WTC11 (cell line): Measurements from ENCODE around the gene EPN3. TPM values are rescaled to one million over a fixed set of nuclear protein-coding genes. Genes with fewer than 3 reads are reported as not detected.

ENCODE experiments used
- ATAC-seq: fragments of 200-7000 bp; cut with Tn5 transposase; 2 replicates; pipeline ENCODE4 v1.10.0; 2021; ENCODE audit warnings: mild to moderate bottlenecking, moderate library complexity
- CTCF ChIA-PET: fragments of 300-600 bp; sonication (Branson Sonifier 250); formaldehyde crosslinking; loops from one replicate; lab custom pipeline; 2021; ENCODE audit warnings: antibody characterized with exemption; lab: Charles Lee
- POLR2A ChIA-PET: fragments of 350-600 bp; sonication (Branson Sonifier 250); formaldehyde crosslinking; loops from one replicate; lab custom pipeline; 2021; ENCODE audit warnings: antibody characterized with exemption; lab: Charles Lee
- DNase-seq: peaks from one replicate; pipeline ENCODE4 v3.0.0; 2021; ENCODE audit warnings: low spot score
- H3K27ac Mint-ChIP-seq: 2 replicates; pipeline ENCODE4 v1.8.0; 2021; ENCODE audit warnings: mixed read lengths
- H3K27me3 Mint-ChIP-seq: 2 replicates; pipeline ENCODE4 v1.8.0; 2021; ENCODE audit warnings: low read depth, mild to moderate bottlenecking, moderate library complexity, mixed read lengths
- H3K36me3 Mint-ChIP-seq: 2 replicates; pipeline ENCODE4 v1.8.0; 2021; ENCODE audit warnings: mixed read lengths
- H3K4me1 Mint-ChIP-seq: 2 replicates; pipeline ENCODE4 v1.8.0; 2022; ENCODE audit warnings: mixed read lengths
- H3K4me3 Mint-ChIP-seq: 2 replicates; pipeline ENCODE4 v1.8.0; 2021; ENCODE audit warnings: mild to moderate bottlenecking, moderate library complexity, mixed read lengths
- H3K9me3 Mint-ChIP-seq: 2 replicates; pipeline ENCODE4 v1.8.0; 2021; ENCODE audit warnings: mixed read lengths
- ATF3 ChIP-seq: sonication (generic); formaldehyde crosslinking; conservative IDR thresholded peaks from 2 replicates; pipeline ENCODE4 v1.8.1; 2022; ENCODE audit warnings: mild to moderate bottlenecking, missing genetic modification reagents
- E2F5 ChIP-seq: sonication (generic); formaldehyde crosslinking; IDR thresholded peaks from 2 replicates; pipeline ENCODE4 v1.8.1; 2022; ENCODE audit warnings: mild to moderate bottlenecking, moderate library complexity, missing genetic modification reagents
- EMX1 ChIP-seq: fragments of 250-450 bp; sonication (Bioruptor Pico); IDR thresholded peaks from 2 replicates; pipeline ENCODE4 v1.8.0; 2021; ENCODE audit warnings: mild to moderate bottlenecking
- ESRRA ChIP-seq: sonication (generic); formaldehyde crosslinking; IDR thresholded peaks from 2 replicates; pipeline ENCODE4 v1.8.1; 2022; ENCODE audit warnings: mild to moderate bottlenecking, missing genetic modification reagents, borderline replicate concordance
- HMGA2 ChIP-seq: fragments of 250-450 bp; sonication (Bioruptor Pico); IDR thresholded peaks from 2 replicates; pipeline ENCODE4 v1.4.0; 2021; ENCODE audit warnings: mild to moderate bottlenecking, moderate library complexity
- JUN ChIP-seq: sonication (generic); formaldehyde crosslinking; IDR thresholded peaks from 2 replicates; pipeline ENCODE4 v1.8.0; 2023; ENCODE audit warnings: mild to moderate bottlenecking, missing genetic modification reagents
- OVOL2 ChIP-seq: fragments of 250-450 bp; sonication (Bioruptor Pico); IDR thresholded peaks from 2 replicates; pipeline ENCODE4 v1.9.0; 2021; ENCODE audit warnings: mild to moderate bottlenecking, borderline replicate concordance
- PRDM15 ChIP-seq: sonication (generic); formaldehyde crosslinking; IDR thresholded peaks from 2 replicates; pipeline ENCODE4 v1.8.0; 2022; ENCODE audit warnings: missing genetic modification reagents
- PRRX2 ChIP-seq: fragments of 250-450 bp; sonication (Bioruptor Pico); IDR thresholded peaks from 2 replicates; pipeline ENCODE4 v1.8.0; 2021; ENCODE audit warnings: mild to moderate bottlenecking
- RELA ChIP-seq: sonication (generic); formaldehyde crosslinking; IDR thresholded peaks from 2 replicates; pipeline ENCODE4 v1.8.1; 2022; ENCODE audit warnings: missing genetic modification reagents, mild to moderate bottlenecking, borderline replicate concordance
- SOX15 ChIP-seq: fragments of 250-450 bp; sonication (Bioruptor Pico); IDR thresholded peaks from 2 replicates; pipeline ENCODE4 v1.9.0; 2021; ENCODE audit warnings: mild to moderate bottlenecking
- ZBTB43 ChIP-seq: sonication (generic); formaldehyde crosslinking; IDR thresholded peaks from 2 replicates; pipeline ENCODE4 v1.8.1; 2023; ENCODE audit warnings: mild to moderate bottlenecking, missing genetic modification reagents
- ZNF219 ChIP-seq: sonication (generic); formaldehyde crosslinking; IDR thresholded peaks from 2 replicates; pipeline ENCODE4 v1.8.0; 2023; ENCODE audit warnings: missing genetic modification reagents, mild to moderate bottlenecking, borderline replicate concordance
- ZNF396 ChIP-seq: fragments of 250-450 bp; sonication (Bioruptor Pico); IDR thresholded peaks from 2 replicates; pipeline ENCODE4 v1.8.0; 2021; ENCODE audit warnings: mild to moderate bottlenecking, moderate library complexity, borderline replicate concordance
- ZNF423 ChIP-seq: fragments of 250-450 bp; sonication (Bioruptor Pico); IDR thresholded peaks from 2 replicates; pipeline ENCODE4 v2.1.2; 2022; ENCODE audit warnings: mild to moderate bottlenecking, moderate library complexity
- ZNF425 ChIP-seq: fragments of 250-450 bp; sonication (Bioruptor Pico); conservative IDR thresholded peaks from 2 replicates; pipeline ENCODE4 v1.9.0; 2021; ENCODE audit warnings: mild to moderate bottlenecking
- total RNA-seq: library from RNA; stranded (reverse); gene quantifications from 3 replicates; pipeline ENCODE4 v1.2.3, GENCODE V29; 2021

Gene EPN3
- total RNA-seq, 1 experiment from 2014 or later, result 8.8 TPM

- no peak for TF ChIP-seq ZNF425 (CRISPR knock-in tag)
- no peak for TF ChIP-seq ZNF423 (CRISPR knock-in tag)
- no peak for TF ChIP-seq SOX15 (CRISPR knock-in tag)
These were observed 53.4 kb downstream of the EPN3 start (continued) for GRCh38 chr17:50585891-50586290.

GRCh38 chr17:50586421-50587247, 54.1 kb downstream of the EPN3 start:
- POLR2A ChIA-PET, result no interaction called here
- Mint-ChIP-seq H3K4me3 (no peak overlapping the region), H3K36me3 (no peaks in the 10 kb centered on the region), H3K27me3 (no peaks in the 10 kb centered on the region)
- peak; percentile 35 for ATAC-seq
- TF ChIP-seq OVOL2 (CRISPR knock-in tag) (no peak), ESRRA (CRISPR knock-in tag) (no peak), ZBTB43 (CRISPR knock-in tag) (no peak), ZNF219 (CRISPR knock-in tag) (no peak), PRRX2 (CRISPR knock-in tag) (no peak), E2F5 (no peak), JUN (CRISPR knock-in tag) (no peak), EMX1 (no peak), RELA (CRISPR knock-in tag) (no peak), PRDM15 (CRISPR knock-in tag) (no peak), HMGA2 (CRISPR knock-in tag) (no peak), ZNF396 (CRISPR knock-in tag) (no peak), ATF3 (CRISPR knock-in tag) (no peak)
- TF ChIP-seq, all 79 proteins: peak for 0
- peaks cover 18% of the 10 kb centered on the region for H3K4me1 Mint-ChIP-seq
- CTCF ChIA-PET, result interaction anchor here (0.7 to 5.0 kb wide), 4 partner anchors 11 to 107 kb away, joined by 3 to 26 read pairs (median 6); no protein-coding TSS in a partner anchor
- no peaks in the 10 kb centered on the region for H3K9me3 Mint-ChIP-seq
- H3K27ac Mint-ChIP-seq, result peak overlapping the region; percentile 15; the same call in 1 of the 2 replicates
- DNase-seq, result no peak
